Nephron progenitor cell (in vitro differentiated cells): ENCODE results near the gene CCDC172.

ENCODE experiments used
- DNase-seq: peaks from one replicate; pipeline ENCODE4 v3.0.0; 2021
- H3K27ac Mint-ChIP-seq: 2 replicates; pipeline ENCODE4 v1.8.0; 2021; ENCODE audit warnings: mild to moderate bottlenecking, moderate library complexity, mixed read lengths
- H3K27me3 Mint-ChIP-seq: 2 replicates; pipeline ENCODE4 v1.8.0; 2021; ENCODE audit warnings: mild to moderate bottlenecking, low read depth, mixed read lengths; ENCODE audit not compliant: poor library complexity
- H3K36me3 Mint-ChIP-seq: 2 replicates; pipeline ENCODE4 v1.8.0; 2021; ENCODE audit warnings: low read depth, mixed read lengths
- H3K4me1 Mint-ChIP-seq: 2 replicates; pipeline ENCODE4 v1.8.0; 2021; ENCODE audit warnings: mixed read lengths
- H3K4me3 Mint-ChIP-seq: 2 replicates; pipeline ENCODE4 v1.8.0; 2021; ENCODE audit warnings: mild to moderate bottlenecking, moderate library complexity, mixed read lengths
- H3K9me3 Mint-ChIP-seq: 2 replicates; pipeline ENCODE4 v1.8.0; 2021; ENCODE audit warnings: mild to moderate bottlenecking, moderate library complexity, mixed read lengths
- TF ChIP-seq, protein P1 (sequence below): fragments of 200-600 bp; sonication (generic); IDR thresholded peaks from 2 replicates; pipeline ENCODE4 v1.5.0; 2021; ENCODE audit warnings: antibody characterized with exemption

Gene CCDC172

DNA sequence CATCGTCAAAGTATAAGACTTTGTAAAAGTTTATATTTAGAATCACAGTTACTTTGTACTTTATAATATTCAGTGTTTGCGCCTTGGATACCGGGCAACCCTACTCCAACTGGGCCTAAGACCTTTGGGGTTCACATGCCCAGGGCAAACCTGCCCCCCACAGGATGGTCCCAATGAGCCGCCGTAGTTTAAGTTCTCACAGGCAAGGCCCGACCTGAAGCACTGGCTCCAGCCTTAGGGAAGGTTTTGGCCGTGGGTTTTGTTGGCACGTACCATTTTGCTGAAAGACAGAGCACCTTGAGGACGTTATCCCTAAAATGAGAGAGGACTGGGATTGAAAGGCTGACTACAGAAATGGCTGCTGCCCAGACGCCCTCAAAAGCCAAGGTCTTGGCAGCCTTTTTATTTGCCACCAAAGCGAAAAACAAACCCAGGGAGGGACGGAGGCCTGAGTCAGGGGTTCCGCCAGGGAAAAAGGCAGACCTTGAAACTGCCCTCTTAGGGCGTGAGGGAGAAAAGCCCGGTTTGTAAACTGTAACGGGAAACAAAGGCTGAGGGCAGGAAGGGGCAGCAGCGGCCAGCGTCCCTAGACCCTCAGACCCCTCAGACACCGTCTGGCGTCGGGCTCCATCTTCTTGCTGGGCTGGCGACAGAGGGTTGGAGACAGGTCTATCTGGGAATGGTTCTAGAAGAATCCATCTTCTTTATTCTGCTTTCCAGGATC is at the start of gene CCDC172:
Gene CCDC172 (plus strand): TSS at position 222 of the 724 bp plus-strand sequence. CDS start 564 bp downstream, outside the sequence.
- no peaks in the 10 kb centered on the region for H3K36me3 Mint-ChIP-seq
- no peak within 1 kb of the TSS for H3K4me3 Mint-ChIP-seq
- H3K4me1 Mint-ChIP-seq: no peaks in the 10 kb centered on the region
- no peak within 1 kb of the TSS for H3K27ac Mint-ChIP-seq
- H3K27me3 Mint-ChIP-seq: peaks cover 18% of the 10 kb centered on the region
- no peaks in the 10 kb centered on the region for H3K9me3 Mint-ChIP-seq
- no peak for DNase-seq
- TF ChIP-seq, protein P1, sequence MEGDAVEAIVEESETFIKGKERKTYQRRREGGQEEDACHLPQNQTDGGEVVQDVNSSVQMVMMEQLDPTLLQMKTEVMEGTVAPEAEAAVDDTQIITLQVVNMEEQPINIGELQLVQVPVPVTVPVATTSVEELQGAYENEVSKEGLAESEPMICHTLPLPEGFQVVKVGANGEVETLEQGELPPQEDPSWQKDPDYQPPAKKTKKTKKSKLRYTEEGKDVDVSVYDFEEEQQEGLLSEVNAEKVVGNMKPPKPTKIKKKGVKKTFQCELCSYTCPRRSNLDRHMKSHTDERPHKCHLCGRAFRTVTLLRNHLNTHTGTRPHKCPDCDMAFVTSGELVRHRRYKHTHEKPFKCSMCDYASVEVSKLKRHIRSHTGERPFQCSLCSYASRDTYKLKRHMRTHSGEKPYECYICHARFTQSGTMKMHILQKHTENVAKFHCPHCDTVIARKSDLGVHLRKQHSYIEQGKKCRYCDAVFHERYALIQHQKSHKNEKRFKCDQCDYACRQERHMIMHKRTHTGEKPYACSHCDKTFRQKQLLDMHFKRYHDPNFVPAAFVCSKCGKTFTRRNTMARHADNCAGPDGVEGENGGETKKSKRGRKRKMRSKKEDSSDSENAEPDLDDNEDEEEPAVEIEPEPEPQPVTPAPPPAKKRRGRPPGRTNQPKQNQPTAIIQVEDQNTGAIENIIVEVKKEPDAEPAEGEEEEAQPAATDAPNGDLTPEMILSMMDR: no peak

- Mint-ChIP-seq H3K4me1 (peaks cover 40% of the 10 kb centered on the region), H3K27ac (no peak overlapping the region), H3K9me3 (no peaks in the 10 kb centered on the region), H3K4me3 (no peak overlapping the region), H3K27me3 (peaks cover 50% of the 10 kb centered on the region), H3K36me3 (no peaks in the 10 kb centered on the region)
- DNase-seq: no peak
- TF ChIP-seq, protein P1: no peak
These were observed 47.3 kb upstream of the CCDC172 start for GRCh38 chr10:116276981-116277380.

DNA sequence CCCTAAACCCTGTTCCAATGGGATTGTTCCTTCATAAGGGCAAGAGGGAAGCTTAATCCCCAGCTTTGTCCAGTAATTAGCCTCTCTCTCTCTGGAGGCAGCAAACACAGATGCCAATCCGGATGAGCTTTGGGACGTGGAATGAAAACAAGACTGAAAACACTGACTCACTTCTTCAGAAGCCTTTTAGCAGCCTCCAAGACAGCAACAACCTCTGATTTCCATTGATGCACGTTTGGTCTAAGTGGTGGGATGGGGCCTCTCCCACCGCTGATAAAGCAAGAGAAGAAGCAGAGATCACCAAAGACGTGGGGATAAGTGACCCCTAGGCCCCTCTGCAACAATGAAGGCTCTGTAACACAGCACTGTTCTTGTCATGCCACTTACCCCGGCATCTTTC is 45.4 kb upstream of the CCDC172 start:
- TF ChIP-seq, protein P1: no peak
- Mint-ChIP-seq H3K4me1 (peaks cover 32% of the 10 kb centered on the region), H3K4me3 (no peak overlapping the region), H3K36me3 (no peaks in the 10 kb centered on the region), H3K27ac (no peak overlapping the region), H3K27me3 (peaks cover 37% of the 10 kb centered on the region), H3K9me3 (no peaks in the 10 kb centered on the region)
- DNase-seq: no peak

DNA sequence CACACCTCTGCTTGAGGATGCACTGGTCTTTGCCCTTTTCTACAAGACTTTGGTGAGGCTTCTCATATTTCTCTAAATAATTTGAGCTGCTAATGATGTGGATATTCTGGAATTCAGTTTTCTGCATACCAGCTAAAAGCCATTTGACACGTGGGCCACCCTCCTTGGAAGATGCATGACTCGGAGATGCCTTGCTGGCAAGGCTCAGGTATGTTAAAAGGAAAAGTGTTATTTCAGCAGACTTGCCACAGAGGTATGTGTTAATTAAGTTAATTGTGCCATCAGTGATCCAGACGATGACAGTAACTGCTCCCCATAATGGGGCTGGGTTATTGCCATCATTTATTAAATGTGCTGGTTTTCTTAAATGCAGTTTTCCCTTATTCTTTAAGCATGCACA is 42.5 kb upstream of the CCDC172 start:
- Mint-ChIP-seq H3K4me1 (peaks cover 17% of the 10 kb centered on the region), H3K9me3 (no peaks in the 10 kb centered on the region), H3K36me3 (no peaks in the 10 kb centered on the region), H3K27me3 (peaks cover 23% of the 10 kb centered on the region), H3K4me3 (no peak overlapping the region), H3K27ac (no peak overlapping the region)
- TF ChIP-seq, protein P1: no peak
- no peak for DNase-seq

- DNase-seq: no peak
- Mint-ChIP-seq H3K27ac (no peak overlapping the region), H3K4me1 (no peaks in the 10 kb centered on the region), H3K36me3 (no peaks in the 10 kb centered on the region), H3K27me3 (peaks cover 27% of the 10 kb centered on the region), H3K9me3 (no peaks in the 10 kb centered on the region), H3K4me3 (no peak overlapping the region)
- TF ChIP-seq, protein P1: no peak
These were observed 37.5 kb upstream of the CCDC172 start for GRCh38 chr10:116286626-116287200.
